Keratinocyte (primary cell): Measurements from ENCODE around the gene MAGI2.

Experiments used
- CTCF ChIP-seq, 3 experiments: IDR thresholded peaks in 1 of 3; conservative IDR thresholded peaks in 1 of 3; optimal IDR thresholded peaks in 1 of 3; 2 replicates in 2 of 3; 3 replicates in 1 of 3; pipeline versions ENCODE3 to v1.5.1; 2011; ENCODE audit warnings: low read length in 3 of 3, mild to moderate bottlenecking in 3 of 3, moderate library complexity in 2 of 3, control low read depth in 1 of 3, inconsistent platforms in 1 of 3; ENCODE audit not compliant: insufficient read depth in 2 of 3; ENCODE audit errors: extremely low read depth in 1 of 3
- EZH2 ChIP-seq: IDR thresholded peaks from one replicate; pipeline ENCODE4 v1.6.1; 2012; ENCODE audit warnings: inconsistent platforms, mild to moderate bottlenecking, low read length, moderate library complexity

GRCh38 chr7:78164459-78164858 is 1289.0 kb downstream of the MAGI2 start:
- TF ChIP-seq CTCF (optimal IDR thresholded peaks at IDR 0.05 in 1 of 3, IDR thresholded peaks at IDR 0.05 in 1 of 3, conservative IDR thresholded peaks at IDR 0.05 in 1 of 3; ENCODE audit: extremely low read depth in 1 of 3, insufficient read depth in 2 of 3, low read length in 3 of 3) = no peak
- no peak for TF ChIP-seq EZH2
